MM.1S (cell line): ENCODE results near the gene OTOP2.

Experiments used
- DNase-seq: peaks from one replicate; pipeline ENCODE4 v3.0.0-alpha.2; 2015
- H2AFZ ChIP-seq: fragments of 300-600 bp; sonication (generic); 2 replicates; pipeline ENCODE4 v1.6.0; 2016; ENCODE audit warnings: antibody characterized with exemption, low read length
- H3F3A ChIP-seq: fragments of 300-600 bp; sonication (generic); 2 replicates; pipeline ENCODE4 v1.6.1; 2016; ENCODE audit warnings: mild to moderate bottlenecking, antibody characterized with exemption, low read length, moderate library complexity, mixed read lengths; ENCODE audit not compliant: insufficient read depth
- H3K27ac ChIP-seq: fragments of 300-600 bp; sonication (generic); 2 replicates; pipeline ENCODE4 v1.5.1; 2016; ENCODE audit warnings: mild to moderate bottlenecking, low read length
- H3K27me3 ChIP-seq: fragments of 300-600 bp; sonication (generic); replicated peaks from 2 replicates; pipeline ENCODE4 v1.6.0; 2016; ENCODE audit warnings: low read length; ENCODE audit not compliant: insufficient read depth
- H3K36me3 ChIP-seq: fragments of 300-600 bp; sonication (generic); replicated peaks from 2 replicates; pipeline ENCODE4 v1.6.1; 2016; ENCODE audit warnings: mild to moderate bottlenecking, low read length, mixed read lengths; ENCODE audit not compliant: insufficient read depth
- H3K4me1 ChIP-seq: fragments of 300-600 bp; sonication (generic); 2 replicates; pipeline ENCODE4 v1.6.1; 2016; ENCODE audit warnings: low read length, mixed read lengths
- H3K4me2 ChIP-seq: fragments of 300-600 bp; sonication (generic); 2 replicates; pipeline ENCODE4 v1.6.0; 2016; ENCODE audit warnings: low read depth, low read length
- H3K4me3 ChIP-seq: fragments of 300-600 bp; sonication (generic); 2 replicates; pipeline ENCODE4 v1.5.1; 2016; ENCODE audit warnings: low read length, mixed read lengths
- H3K79me2 ChIP-seq: fragments of 300-600 bp; sonication (generic); 2 replicates; pipeline ENCODE4 v1.6.1; 2016; ENCODE audit warnings: mixed run types, low read length, mixed read lengths
- H3K9ac ChIP-seq: fragments of 300-600 bp; sonication (generic); 2 replicates; pipeline ENCODE4 v1.6.1; 2016; ENCODE audit warnings: low read length, mixed read lengths
- H3K9me2 ChIP-seq: fragments of 300-600 bp; sonication (generic); replicated peaks from 2 replicates; pipeline ENCODE4 v1.6.1; 2016; ENCODE audit warnings: mild to moderate bottlenecking, low read length, mixed read lengths; ENCODE audit not compliant: insufficient read depth
- H3K9me3 ChIP-seq: fragments of 300-600 bp; sonication (generic); replicated peaks from 2 replicates; pipeline ENCODE4 v1.6.1; 2016; ENCODE audit warnings: mild to moderate bottlenecking, low read length, mixed read lengths; ENCODE audit not compliant: insufficient read depth
- H4K20me1 ChIP-seq: fragments of 300-600 bp; sonication (generic); 2 replicates; pipeline ENCODE4 v1.6.1; 2016; ENCODE audit warnings: mild to moderate bottlenecking, low read length, moderate library complexity, mixed read lengths; ENCODE audit not compliant: insufficient read depth
- EZH2 ChIP-seq: fragments of 300-600 bp; sonication (generic); optimal IDR thresholded peaks from 2 replicates; pipeline ENCODE3; 2017; ENCODE audit warnings: low read depth, mild to moderate bottlenecking, antibody characterized with exemption, low read length, mixed read lengths
- EZH2phosphoT487 ChIP-seq: fragments of 300-600 bp; sonication (generic); IDR thresholded peaks from 2 replicates; pipeline ENCODE4 v1.6.1; 2018; ENCODE audit warnings: antibody characterized with exemption, low read length
- TF ChIP-seq, protein P1 (sequence below): fragments of 300-600 bp; sonication (generic); IDR thresholded peaks from 2 replicates; pipeline ENCODE4 v1.5.1; 2016; ENCODE audit warnings: antibody characterized with exemption, low read length, mixed read lengths

OTOP2 gene

GRCh38 chr17:74924250-74924948, at the start of gene OTOP2:
Gene OTOP2, plus strand, starts transcription at chr17:74924273. Its CDS starts 360 bp downstream, at chr17:74924633.
- DNase-seq = no peak
- Histone ChIP-seq H3K9me3 (no peaks in the 10 kb centered on the region), H4K20me1 (no peaks in the 10 kb centered on the region; the same call in 1 of the 2 replicates), H3K4me2 (peak within 1 kb of the TSS; percentile 82; the same call in 1 of the 2 replicates), H3K79me2 (no peaks in the 10 kb centered on the region), H3K27ac (no peak within 1 kb of the TSS), H2AFZ (0 out of 2 replicates have a peak within 1 kb of the TSS, but pooled peaks have one; percentile 63), H3K9ac (no peak within 1 kb of the TSS), H3K36me3 (no peaks in the 10 kb centered on the region), H3K9me2 (no peaks in the 10 kb centered on the region), H3K4me3 (peak within 1 kb of the TSS; percentile 37; the same call in 1 of the 2 replicates), H3F3A (no peaks in the 10 kb centered on the region), H3K27me3 (peaks cover 95% of the 10 kb centered on the region), H3K4me1 (no peaks in the 10 kb centered on the region)
- TF ChIP-seq EZH2 (peak; percentile 20), EZH2phosphoT487 (no peak)
- TF ChIP-seq, protein P1, sequence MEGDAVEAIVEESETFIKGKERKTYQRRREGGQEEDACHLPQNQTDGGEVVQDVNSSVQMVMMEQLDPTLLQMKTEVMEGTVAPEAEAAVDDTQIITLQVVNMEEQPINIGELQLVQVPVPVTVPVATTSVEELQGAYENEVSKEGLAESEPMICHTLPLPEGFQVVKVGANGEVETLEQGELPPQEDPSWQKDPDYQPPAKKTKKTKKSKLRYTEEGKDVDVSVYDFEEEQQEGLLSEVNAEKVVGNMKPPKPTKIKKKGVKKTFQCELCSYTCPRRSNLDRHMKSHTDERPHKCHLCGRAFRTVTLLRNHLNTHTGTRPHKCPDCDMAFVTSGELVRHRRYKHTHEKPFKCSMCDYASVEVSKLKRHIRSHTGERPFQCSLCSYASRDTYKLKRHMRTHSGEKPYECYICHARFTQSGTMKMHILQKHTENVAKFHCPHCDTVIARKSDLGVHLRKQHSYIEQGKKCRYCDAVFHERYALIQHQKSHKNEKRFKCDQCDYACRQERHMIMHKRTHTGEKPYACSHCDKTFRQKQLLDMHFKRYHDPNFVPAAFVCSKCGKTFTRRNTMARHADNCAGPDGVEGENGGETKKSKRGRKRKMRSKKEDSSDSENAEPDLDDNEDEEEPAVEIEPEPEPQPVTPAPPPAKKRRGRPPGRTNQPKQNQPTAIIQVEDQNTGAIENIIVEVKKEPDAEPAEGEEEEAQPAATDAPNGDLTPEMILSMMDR = no peak

- Histone ChIP-seq H3K79me2 (no peaks in the 10 kb centered on the region), H3K9ac (no peak overlapping the region), H3K4me1 (peaks cover 24% of the 10 kb centered on the region; the same call in 1 of the 2 replicates), H3K4me2 (no peak overlapping the region), H3K9me2 (no peaks in the 10 kb centered on the region), H3F3A (0 out of 2 replicates have a peak, but pooled peaks cover 4% of the 10 kb centered on the region), H3K36me3 (no peaks in the 10 kb centered on the region), H3K9me3 (no peaks in the 10 kb centered on the region), H4K20me1 (no peaks in the 10 kb centered on the region), H3K4me3 (no peak overlapping the region), H3K27me3 (peaks cover 27% of the 10 kb centered on the region), H3K27ac (no peak overlapping the region), H2AFZ (no peak overlapping the region)
- no peak for DNase-seq
- TF ChIP-seq EZH2phosphoT487 (no peak), EZH2 (no peak)
- TF ChIP-seq, protein P1 = no peak
These were observed 49.4 kb upstream of the OTOP2 start for GRCh38 chr17:74874615-74875037.

- 0 out of 2 replicates have a peak, but pooled peaks cover 4% of the 10 kb centered on the region for H3F3A ChIP-seq
- H2AFZ ChIP-seq = peak overlapping the region; percentile 28; the same call in 1 of the 2 replicates
- peaks cover 35% of the 10 kb centered on the region for H3K27me3 ChIP-seq
- no peaks in the 10 kb centered on the region for H3K9me3 ChIP-seq
- H3K9me2 ChIP-seq = no peaks in the 10 kb centered on the region
- no peak for DNase-seq
- TF ChIP-seq EZH2 (no peak), EZH2phosphoT487 (no peak)
- TF ChIP-seq, protein P1 = no peak
- H3K4me1 ChIP-seq = peaks cover 24% of the 10 kb centered on the region; the same call in 1 of the 2 replicates
- H4K20me1 ChIP-seq = no peaks in the 10 kb centered on the region
- no peak overlapping the region for H3K9ac ChIP-seq
- H3K4me3 ChIP-seq = no peak overlapping the region
- no peak overlapping the region for H3K27ac ChIP-seq
- H3K79me2 ChIP-seq = no peaks in the 10 kb centered on the region
- H3K36me3 ChIP-seq = no peaks in the 10 kb centered on the region
- 0 out of 2 replicates have a peak overlapping the region, but pooled peaks have one; percentile 1 for H3K4me2 ChIP-seq
These were observed 48.7 kb upstream of the OTOP2 start for GRCh38 chr17:74875155-74875976.
